ENCODE results near the gene INTS11. TPM values are rescaled to one million over a fixed set of nuclear protein-coding genes. Genes with fewer than 3 reads are reported as not detected.

Gene INTS11
- total and polyA plus RNA-seq, 9 of the 15 experiments (the other 6 are each of a cell fraction or from before 2014, with no cell fraction given) = 3.6 to 183 (median 110) TPM

- TF ChIP-seq E2F8 (IDR thresholded peaks at IDR 0.05; ENCODE audit: low read depth, partially characterized antibody) = no peak
- no peak for TF ChIP-seq TEAD1 (CRISPR knock-in tag; IDR thresholded peaks at IDR 0.05)
- TF ChIP-seq ILF3 (IDR thresholded peaks at IDR 0.05; ENCODE audit: borderline replicate concordance) = no peak
- no peak for TF ChIP-seq SIRT6 (IDR thresholded peaks at IDR 0.05; ENCODE audit: low read depth, low read length)
- no peak for TF ChIP-seq RBBP5 (IDR thresholded peaks at IDR 0.05; ENCODE audit: borderline replicate concordance, insufficient read depth, low read length, poor library complexity, severe bottlenecking)
- TF ChIP-seq CEBPG (CRISPR knock-in tag; IDR thresholded peaks at IDR 0.05) = no peak
- no peak for TF ChIP-seq CEBPG (tag; conservative IDR thresholded peaks at IDR 0.05 in 1 of 2, IDR thresholded peaks at IDR 0.05 in 1 of 2)
- no peak for TF ChIP-seq ZBTB26 (CRISPR knock-in tag; IDR thresholded peaks at IDR 0.05)
- TF ChIP-seq ZNF586 (CRISPR knock-in tag; conservative IDR thresholded peaks at IDR 0.05) = no peak
These were observed 43.5 kb downstream of the INTS11 start (continued) for GRCh38 chr1:1280782-1281481.

All from K562 (cell line).